ENCODE data around the gene MKI67. TPM values are rescaled to one million over a fixed set of nuclear protein-coding genes. Genes with fewer than 3 reads are reported as not detected.

MKI67 gene
- total and polyA plus RNA-seq, 8 donors: 0.61 to 60.8 (median 7.7) TPM

Other genes starting within 250 kb of the MKI67 start
- gene CLRN3, start 233.5 kb downstream of the MKI67 start, total RNA-seq: 10 to 100 TPM in 1 of 5 donors, 1 to 10 TPM in 1, not detected in 3; 1.7 to 15.4 TPM
- gene CLRN3, start 233.5 kb downstream of the MKI67 start, polyA plus RNA-seq: under 1 TPM in 1 of 3 donors, not detected in 2; 0.25 TPM
- 10 to 100 TPM in 4 of 5 donors, 1 to 10 TPM in 1; 5.5 to 26.4 (median 13.2) TPM for gene PTPRE, start 219.3 kb downstream of the MKI67 start, total RNA-seq
- 1 to 10 TPM; 4.0 to 5.0 (median 4.4) TPM for gene PTPRE, start 219.3 kb downstream of the MKI67 start, polyA plus RNA-seq

All from stomach (tissue), 8 donors.